ENCODE results near the gene FGD5. TPM values are rescaled to one million over a fixed set of nuclear protein-coding genes. Genes with fewer than 3 reads are reported as not detected.
"Not testable (repeated sequence)": the region's sequence is repeated elsewhere in the genome, so short reads cannot be mapped to it uniquely, and the experiment has no call there.

Gene FGD5
- total RNA-seq, 6 experiments from 2014 or later: not detected

DNA sequence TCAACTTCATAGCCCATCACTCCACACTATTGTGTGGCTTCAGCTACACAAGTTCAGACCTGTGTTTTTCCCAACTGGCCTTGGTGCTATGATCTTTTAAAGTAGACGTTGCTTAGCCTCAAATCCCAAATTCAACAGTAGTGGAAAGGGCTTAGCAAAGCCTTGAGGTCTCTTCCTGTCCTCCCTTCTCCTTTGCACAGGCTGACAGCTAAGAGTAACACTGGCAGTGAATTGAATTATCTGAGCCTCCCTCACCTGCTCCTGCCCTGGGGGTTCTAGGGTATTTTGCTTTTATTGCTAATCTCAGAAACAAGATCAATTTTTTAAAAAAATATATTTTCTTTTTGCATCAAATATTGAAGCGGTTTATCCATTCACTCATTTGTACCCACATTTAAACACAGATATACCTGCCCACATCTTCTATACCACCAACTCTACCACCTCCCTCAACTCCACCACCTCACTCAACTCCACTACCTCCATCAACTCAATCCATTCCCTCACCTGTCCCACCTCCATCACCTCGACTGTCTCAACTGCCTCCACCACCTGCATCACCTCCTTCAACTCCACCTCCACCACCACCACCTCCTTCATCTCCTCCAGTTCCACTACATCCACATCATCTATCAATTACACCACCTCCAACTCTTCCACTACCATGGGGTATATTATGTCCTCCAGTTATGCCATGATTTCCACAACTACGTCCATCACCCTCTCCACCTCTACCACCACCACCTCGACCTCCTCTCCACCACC is 10.1 kb upstream of the FGD5 start:
- no peak for DNase-seq
- Mint-ChIP-seq H3K4me1 (ENCODE audit: low read depth) (no peaks in the 10 kb centered on the region), H3K4me3 (no peak overlapping the region), H3K27ac (no peak overlapping the region), H3K36me3 (ENCODE audit: low read depth) (no peaks in the 10 kb centered on the region), H3K9me3 (no peaks in the 10 kb centered on the region), H3K27me3 (ENCODE audit: insufficient read depth) (peaks cover 49% of the 10 kb centered on the region)
- TF ChIP-seq, protein P1, sequence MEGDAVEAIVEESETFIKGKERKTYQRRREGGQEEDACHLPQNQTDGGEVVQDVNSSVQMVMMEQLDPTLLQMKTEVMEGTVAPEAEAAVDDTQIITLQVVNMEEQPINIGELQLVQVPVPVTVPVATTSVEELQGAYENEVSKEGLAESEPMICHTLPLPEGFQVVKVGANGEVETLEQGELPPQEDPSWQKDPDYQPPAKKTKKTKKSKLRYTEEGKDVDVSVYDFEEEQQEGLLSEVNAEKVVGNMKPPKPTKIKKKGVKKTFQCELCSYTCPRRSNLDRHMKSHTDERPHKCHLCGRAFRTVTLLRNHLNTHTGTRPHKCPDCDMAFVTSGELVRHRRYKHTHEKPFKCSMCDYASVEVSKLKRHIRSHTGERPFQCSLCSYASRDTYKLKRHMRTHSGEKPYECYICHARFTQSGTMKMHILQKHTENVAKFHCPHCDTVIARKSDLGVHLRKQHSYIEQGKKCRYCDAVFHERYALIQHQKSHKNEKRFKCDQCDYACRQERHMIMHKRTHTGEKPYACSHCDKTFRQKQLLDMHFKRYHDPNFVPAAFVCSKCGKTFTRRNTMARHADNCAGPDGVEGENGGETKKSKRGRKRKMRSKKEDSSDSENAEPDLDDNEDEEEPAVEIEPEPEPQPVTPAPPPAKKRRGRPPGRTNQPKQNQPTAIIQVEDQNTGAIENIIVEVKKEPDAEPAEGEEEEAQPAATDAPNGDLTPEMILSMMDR (IDR thresholded peaks at IDR 0.05): no peak

DNA sequence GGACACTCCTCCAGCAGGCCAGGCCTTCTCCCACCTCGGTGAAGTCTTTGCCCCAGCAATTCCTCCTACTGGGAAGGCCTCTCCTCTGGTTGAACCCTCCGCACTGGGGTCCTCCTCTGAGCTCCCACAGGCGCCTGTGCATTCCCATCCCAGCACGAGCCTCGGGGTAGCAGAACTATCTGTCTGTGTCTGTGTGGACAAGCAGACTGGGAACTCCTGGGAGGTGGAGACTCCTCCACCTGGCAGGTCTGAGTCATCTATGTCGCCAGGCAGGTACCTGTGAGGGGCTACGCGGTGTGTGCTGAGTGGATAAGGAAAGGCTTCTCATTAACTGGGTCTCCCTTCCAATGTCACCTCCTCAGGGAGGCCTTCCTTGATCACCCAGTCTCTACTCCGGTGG is 9.2 kb upstream of the FGD5 start:
- peaks cover 54% of the 10 kb centered on the region for H3K27me3 Mint-ChIP-seq (ENCODE audit: insufficient read depth)
- DNase-seq; H3K27ac Mint-ChIP-seq; H3K9me3 Mint-ChIP-seq; H3K4me3 Mint-ChIP-seq; H3K4me1 Mint-ChIP-seq (ENCODE audit: low read depth); H3K36me3 Mint-ChIP-seq (ENCODE audit: low read depth): not testable (repeated sequence)

DNA sequence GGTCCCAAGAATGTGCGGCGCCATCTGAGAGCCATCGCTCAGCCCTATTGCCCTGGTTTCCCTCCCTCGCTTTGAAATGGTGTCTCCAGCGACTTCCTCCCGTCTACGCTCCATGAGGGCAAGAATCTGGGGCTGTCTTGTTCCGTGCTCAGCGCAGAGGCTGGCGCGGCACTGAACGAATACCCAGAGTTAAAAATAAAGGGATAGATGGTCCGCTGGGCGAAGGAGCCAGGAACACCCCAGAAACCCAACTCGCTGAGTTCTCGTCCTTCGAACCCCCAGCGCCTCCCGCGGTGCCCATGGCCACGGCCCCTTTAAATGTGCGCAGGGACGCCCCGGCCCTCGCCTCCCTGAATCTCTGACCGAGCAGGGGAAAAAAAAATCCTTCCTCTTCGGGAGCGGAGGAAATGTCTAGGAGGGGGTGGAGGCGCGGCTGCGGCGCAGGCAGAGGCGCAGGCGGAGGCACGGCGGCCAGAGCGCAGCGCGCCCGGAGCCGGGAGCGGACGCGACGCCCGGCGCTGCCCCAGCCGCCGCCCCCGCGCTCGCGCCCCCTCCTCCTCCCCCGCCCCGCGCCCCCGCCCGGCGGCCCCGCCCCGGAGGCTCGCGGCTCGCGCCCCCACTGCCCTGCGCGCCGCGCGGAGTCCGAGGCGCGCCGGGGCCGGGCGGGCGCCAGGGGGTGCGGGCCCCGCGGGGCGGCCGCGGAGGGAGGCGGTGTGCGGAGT is 8.5 kb upstream of the FGD5 start:
- no peak overlapping the region for H3K27ac Mint-ChIP-seq
- H3K4me1 Mint-ChIP-seq (ENCODE audit: low read depth): no peaks in the 10 kb centered on the region
- no peaks in the 10 kb centered on the region for H3K9me3 Mint-ChIP-seq
- peaks cover 49% of the 10 kb centered on the region for H3K27me3 Mint-ChIP-seq (ENCODE audit: insufficient read depth)
- TF ChIP-seq, protein P1 (IDR thresholded peaks at IDR 0.05): no peak
- H3K36me3 Mint-ChIP-seq (ENCODE audit: low read depth): no peaks in the 10 kb centered on the region
- DNase-seq: no peak
- H3K4me3 Mint-ChIP-seq: no peak overlapping the region

DNA sequence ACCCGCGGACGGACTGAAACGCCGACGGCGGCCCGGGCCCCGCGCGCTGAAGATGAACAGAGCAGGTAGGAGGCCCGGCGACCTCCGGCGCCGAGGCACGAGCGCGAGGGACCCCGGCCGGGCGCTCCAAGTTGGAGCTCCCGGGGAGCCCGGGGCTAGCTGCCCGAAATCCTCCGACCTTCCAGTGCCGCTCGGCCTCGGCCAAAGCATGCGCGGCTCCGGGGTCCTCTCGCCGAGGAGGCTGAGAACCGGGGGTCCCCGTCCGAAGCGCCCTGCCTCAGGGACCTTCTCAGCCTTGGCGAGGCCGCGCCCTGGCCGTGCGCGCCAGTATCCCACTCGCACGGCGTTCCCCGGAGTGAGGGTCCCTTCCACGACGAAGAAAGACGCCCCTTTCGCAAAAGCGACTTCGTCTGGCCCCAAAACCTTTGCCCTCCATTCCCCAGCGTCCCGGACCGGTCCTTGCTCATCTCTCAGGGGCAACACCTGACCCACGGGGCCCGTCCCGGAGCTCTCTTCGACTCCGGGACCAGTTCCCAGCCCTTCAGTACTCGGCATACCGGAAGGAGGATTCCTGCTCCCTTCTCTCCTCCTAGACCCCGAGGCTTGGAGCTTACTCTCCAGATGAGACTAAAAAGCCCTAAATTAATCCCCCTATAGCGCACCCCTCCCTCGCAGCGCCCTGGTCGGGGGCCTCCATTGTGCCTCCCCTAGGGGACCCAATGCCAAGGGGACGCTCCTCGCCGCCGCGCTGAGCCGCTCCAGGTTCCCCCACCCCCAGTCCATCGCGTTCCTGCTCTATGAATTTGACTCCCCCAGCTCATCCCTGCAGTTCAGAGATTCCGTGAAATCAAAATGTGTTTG is 7.7 kb upstream of the FGD5 start:
- TF ChIP-seq, protein P1 (IDR thresholded peaks at IDR 0.05): no peak
- H3K9me3 Mint-ChIP-seq: no peaks in the 10 kb centered on the region
- no peaks in the 10 kb centered on the region for H3K4me1 Mint-ChIP-seq (ENCODE audit: low read depth)
- no peak for DNase-seq
- no peak overlapping the region for H3K27ac Mint-ChIP-seq
- H3K27me3 Mint-ChIP-seq (ENCODE audit: insufficient read depth): peaks cover 46% of the 10 kb centered on the region
- H3K36me3 Mint-ChIP-seq (ENCODE audit: low read depth): no peaks in the 10 kb centered on the region
- H3K4me3 Mint-ChIP-seq: no peak overlapping the region

DNA sequence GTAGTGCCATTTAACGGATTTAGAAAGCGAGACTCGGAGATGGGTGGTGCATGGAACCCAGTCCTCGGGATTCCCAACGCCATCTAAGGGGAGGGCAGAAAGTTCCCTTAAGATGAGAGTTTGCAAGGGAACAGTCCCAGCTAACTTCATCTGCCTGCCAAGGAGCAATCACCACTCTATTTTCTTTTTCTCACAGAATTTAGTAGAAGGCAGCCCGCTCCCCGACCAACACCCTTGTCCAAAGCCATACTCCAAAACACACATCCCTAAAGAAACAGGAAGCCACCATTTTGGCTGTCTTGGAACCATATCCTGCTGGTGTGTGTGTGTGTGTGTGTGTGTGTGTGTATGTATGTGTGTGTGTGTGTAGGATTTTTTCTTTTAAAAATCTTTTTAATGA is 7.1 kb upstream of the FGD5 start:
- Mint-ChIP-seq H3K27me3 (ENCODE audit: insufficient read depth) (peaks cover 45% of the 10 kb centered on the region), H3K36me3 (ENCODE audit: low read depth) (no peaks in the 10 kb centered on the region), H3K9me3 (no peaks in the 10 kb centered on the region), H3K27ac (no peak overlapping the region), H3K4me1 (ENCODE audit: low read depth) (no peaks in the 10 kb centered on the region), H3K4me3 (no peak overlapping the region)
- TF ChIP-seq, protein P1 (IDR thresholded peaks at IDR 0.05): no peak
- no peak for DNase-seq

Data from HFFc6 (cell line).